ENCODE data around the gene SAMM50.

SAMM50 gene

DNA sequence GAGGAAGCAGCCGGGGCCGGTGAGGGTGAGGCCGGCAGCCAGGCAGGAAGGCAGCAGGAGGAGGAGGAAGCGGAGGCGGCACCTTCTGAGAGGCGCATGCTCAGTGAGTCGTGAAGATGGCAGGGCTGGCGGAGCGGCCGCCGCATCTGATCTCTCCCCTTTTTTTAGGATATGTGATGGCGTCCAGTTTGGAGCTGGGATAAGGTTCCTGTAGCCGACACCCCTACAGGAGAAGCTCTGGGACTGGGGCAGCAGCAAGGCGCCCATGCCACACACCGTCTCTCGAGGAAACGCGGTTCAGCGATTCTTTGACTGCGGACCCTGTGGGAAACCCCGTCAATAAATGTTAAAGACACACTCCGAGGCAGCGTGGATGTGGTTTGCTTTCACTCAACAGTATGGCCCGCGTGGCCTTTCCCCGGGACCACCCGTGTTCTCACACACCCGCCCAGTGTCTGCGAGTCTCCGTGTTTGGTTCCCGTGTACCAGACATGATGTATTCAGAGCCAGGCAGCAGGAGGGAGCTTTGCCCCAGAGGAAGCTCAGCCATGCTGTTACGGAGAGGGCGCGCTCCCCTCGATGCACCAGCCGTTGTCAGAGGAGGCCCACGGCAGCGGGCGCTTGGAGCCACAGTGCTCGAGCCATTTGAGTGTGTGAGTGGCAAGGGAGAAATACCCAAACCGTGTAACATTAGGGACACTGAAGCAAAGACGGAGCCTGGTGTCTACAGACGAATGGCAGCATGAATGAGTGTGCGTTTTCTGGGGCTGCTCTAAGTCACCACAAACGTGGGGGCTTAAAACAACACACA, 41.1 kb downstream of the SAMM50 start:
- Histone ChIP-seq H3K9me3 (ENCODE audit: insufficient read depth, low read depth, low read length) (no peaks in the 10 kb centered on the region), H3K27me3 (ENCODE audit: insufficient read depth, low read length) (no peaks in the 10 kb centered on the region), H3K27ac (ENCODE audit: low read length) (peak overlapping the region; percentile 33), H3K4me1 (ENCODE audit: insufficient read depth, low read length) (peaks cover 4% of the 10 kb centered on the region; the same call in 1 of the 2 replicates), H3K9ac (ENCODE audit: low read depth, low read length) (no peak overlapping the region), H3K36me3 (ENCODE audit: insufficient read depth, low read depth, low read length) (peaks cover 76% of the 10 kb centered on the region), H3K4me3 (ENCODE audit: low read length) (no peak overlapping the region)

DNA sequence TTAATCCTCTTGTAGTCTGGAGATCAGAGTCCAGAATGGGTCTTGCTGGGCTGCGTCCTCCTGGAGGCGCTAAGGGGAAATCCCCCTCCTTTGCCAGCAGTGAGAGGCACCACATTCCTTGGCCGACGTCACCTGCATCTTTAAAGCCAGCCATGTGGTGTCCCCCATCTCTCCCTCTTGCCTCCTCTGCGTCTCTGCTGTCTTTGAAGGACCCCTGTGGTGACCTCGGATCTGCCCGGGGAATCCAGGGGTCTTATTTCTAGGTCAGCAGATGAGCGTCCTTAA, 41.7 kb downstream of the SAMM50 start:
- Histone ChIP-seq H3K9ac (ENCODE audit: low read depth, low read length) (no peak overlapping the region), H3K9me3 (ENCODE audit: insufficient read depth, low read depth, low read length) (no peaks in the 10 kb centered on the region), H3K27ac (ENCODE audit: low read length) (no peak overlapping the region), H3K27me3 (ENCODE audit: insufficient read depth, low read length) (no peaks in the 10 kb centered on the region), H3K36me3 (ENCODE audit: insufficient read depth, low read depth, low read length) (peaks cover 70% of the 10 kb centered on the region), H3K4me1 (ENCODE audit: insufficient read depth, low read length) (peaks cover 4% of the 10 kb centered on the region; the same call in 1 of the 2 replicates), H3K4me3 (ENCODE audit: low read length) (no peak overlapping the region)

- peaks cover 57% of the 10 kb centered on the region for H3K36me3 ChIP-seq (ENCODE audit: insufficient read depth, low read depth, low read length)
- H3K4me1 ChIP-seq (ENCODE audit: insufficient read depth, low read length) = peaks cover 4% of the 10 kb centered on the region; the same call in 1 of the 2 replicates
- no peak overlapping the region for H3K27ac ChIP-seq (ENCODE audit: low read length)
- no peaks in the 10 kb centered on the region for H3K9me3 ChIP-seq (ENCODE audit: insufficient read depth, low read depth, low read length)
- no peak overlapping the region for H3K4me3 ChIP-seq (ENCODE audit: low read length)
- H3K9ac ChIP-seq (ENCODE audit: low read depth, low read length) = no peak overlapping the region
- no peaks in the 10 kb centered on the region for H3K27me3 ChIP-seq (ENCODE audit: insufficient read depth, low read length)
These were observed 43.5 kb downstream of the SAMM50 start for GRCh38 chr22:43998679-43999264.

GRCh38 chr22:43999378-43999777, 44.1 kb downstream of the SAMM50 start:
- Histone ChIP-seq H3K9me3 (ENCODE audit: insufficient read depth, low read depth, low read length) (no peaks in the 10 kb centered on the region), H3K27ac (ENCODE audit: low read length) (no peak overlapping the region), H3K27me3 (ENCODE audit: insufficient read depth, low read length) (no peaks in the 10 kb centered on the region), H3K9ac (ENCODE audit: low read depth, low read length) (no peak overlapping the region), H3K36me3 (ENCODE audit: insufficient read depth, low read depth, low read length) (peaks cover 51% of the 10 kb centered on the region), H3K4me1 (ENCODE audit: insufficient read depth, low read length) (peaks cover 4% of the 10 kb centered on the region; the same call in 1 of the 2 replicates), H3K4me3 (ENCODE audit: low read length) (no peak overlapping the region)

DNA sequence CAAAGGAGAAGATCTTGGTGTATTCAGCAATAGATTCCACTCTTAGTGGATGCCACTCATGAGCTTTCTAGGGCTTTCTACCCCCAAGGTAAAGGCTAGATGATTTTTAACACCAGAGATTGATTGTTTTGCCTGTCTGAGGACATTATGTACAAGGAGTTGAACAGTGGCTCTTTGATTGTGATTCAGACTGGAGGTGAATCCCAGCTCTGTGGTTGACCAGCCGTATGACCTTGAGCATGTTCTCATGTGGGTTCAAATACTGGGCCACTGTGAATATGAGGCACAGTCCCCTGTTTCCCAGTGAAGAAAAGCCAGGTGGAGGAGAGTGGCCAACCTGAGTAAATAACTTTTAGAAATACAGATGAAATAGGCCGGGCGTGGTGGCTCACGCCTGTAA, 44.9 kb downstream of the SAMM50 start:
- H3K9me3 ChIP-seq (ENCODE audit: insufficient read depth, low read depth, low read length) = no peaks in the 10 kb centered on the region

DNA sequence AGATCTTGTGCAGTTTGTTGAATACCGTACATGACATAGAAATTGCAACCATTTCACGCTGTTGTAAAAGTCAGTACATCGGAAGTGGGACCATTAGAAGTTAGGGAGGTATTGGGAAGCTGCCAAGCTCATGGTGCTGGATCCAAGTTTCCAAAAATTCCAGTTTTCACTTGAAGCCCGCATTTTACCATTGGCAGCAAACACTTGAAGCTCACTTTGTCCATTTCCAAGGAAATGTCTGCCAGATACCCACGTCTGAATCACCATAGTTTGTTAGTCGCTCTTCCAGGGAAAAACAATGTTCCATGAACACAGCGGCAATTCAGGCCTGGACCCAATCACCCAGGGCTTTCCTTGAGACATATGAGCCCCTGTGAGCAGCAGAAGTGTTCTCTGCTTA, 46.3 kb downstream of the SAMM50 start:
- Histone ChIP-seq H3K4me3 (ENCODE audit: low read length) (no peak overlapping the region), H3K27me3 (ENCODE audit: insufficient read depth, low read length) (no peaks in the 10 kb centered on the region), H3K4me1 (ENCODE audit: insufficient read depth, low read length) (peaks cover 2% of the 10 kb centered on the region; the same call in 1 of the 2 replicates)

More for the DNA sequence above, 44.9 kb downstream of the SAMM50 start:
- H3K9ac ChIP-seq (ENCODE audit: low read depth, low read length) = no peak overlapping the region
- H3K4me1 ChIP-seq (ENCODE audit: insufficient read depth, low read length) = peaks cover 4% of the 10 kb centered on the region; the same call in 1 of the 2 replicates
- no peak overlapping the region for H3K27ac ChIP-seq (ENCODE audit: low read length)
- H3K27me3 ChIP-seq (ENCODE audit: insufficient read depth, low read length) = no peaks in the 10 kb centered on the region
- H3K4me3 ChIP-seq (ENCODE audit: low read length) = no peak overlapping the region
- peaks cover 43% of the 10 kb centered on the region for H3K36me3 ChIP-seq (ENCODE audit: insufficient read depth, low read depth, low read length)

GRCh38 chr22:44002324-44002723, 47.1 kb downstream of the SAMM50 start:
- no peaks in the 10 kb centered on the region for H3K4me1 ChIP-seq (ENCODE audit: insufficient read depth, low read length)
- H3K36me3 ChIP-seq (ENCODE audit: insufficient read depth, low read depth, low read length) = peaks cover 25% of the 10 kb centered on the region
- H3K9ac ChIP-seq (ENCODE audit: low read depth, low read length) = no peak overlapping the region
- no peak overlapping the region for H3K27ac ChIP-seq (ENCODE audit: low read length)
- H3K27me3 ChIP-seq (ENCODE audit: insufficient read depth, low read length) = no peaks in the 10 kb centered on the region
- H3K4me3 ChIP-seq (ENCODE audit: low read length) = no peak overlapping the region
- peaks cover 5% of the 10 kb centered on the region; the same call in 1 of the 2 replicates for H3K9me3 ChIP-seq (ENCODE audit: insufficient read depth, low read depth, low read length)

More for the DNA sequence above, 46.3 kb downstream of the SAMM50 start:
- Histone ChIP-seq H3K36me3 (ENCODE audit: insufficient read depth, low read depth, low read length) (peaks cover 33% of the 10 kb centered on the region), H3K9ac (ENCODE audit: low read depth, low read length) (no peak overlapping the region), H3K9me3 (ENCODE audit: insufficient read depth, low read depth, low read length) (peaks cover 5% of the 10 kb centered on the region; the same call in 1 of the 2 replicates), H3K27ac (ENCODE audit: low read length) (no peak overlapping the region)

- Histone ChIP-seq H3K36me3 (ENCODE audit: insufficient read depth, low read depth, low read length) (peaks cover 20% of the 10 kb centered on the region), H3K9me3 (ENCODE audit: insufficient read depth, low read depth, low read length) (peaks cover 5% of the 10 kb centered on the region; the same call in 1 of the 2 replicates), H3K4me1 (ENCODE audit: insufficient read depth, low read length) (no peaks in the 10 kb centered on the region), H3K9ac (ENCODE audit: low read depth, low read length) (no peak overlapping the region), H3K27ac (ENCODE audit: low read length) (no peak overlapping the region), H3K27me3 (ENCODE audit: insufficient read depth, low read length) (no peaks in the 10 kb centered on the region), H3K4me3 (ENCODE audit: low read length) (no peak overlapping the region)
These were observed 47.8 kb downstream of the SAMM50 start for GRCh38 chr22:44002997-44003396.

DNA sequence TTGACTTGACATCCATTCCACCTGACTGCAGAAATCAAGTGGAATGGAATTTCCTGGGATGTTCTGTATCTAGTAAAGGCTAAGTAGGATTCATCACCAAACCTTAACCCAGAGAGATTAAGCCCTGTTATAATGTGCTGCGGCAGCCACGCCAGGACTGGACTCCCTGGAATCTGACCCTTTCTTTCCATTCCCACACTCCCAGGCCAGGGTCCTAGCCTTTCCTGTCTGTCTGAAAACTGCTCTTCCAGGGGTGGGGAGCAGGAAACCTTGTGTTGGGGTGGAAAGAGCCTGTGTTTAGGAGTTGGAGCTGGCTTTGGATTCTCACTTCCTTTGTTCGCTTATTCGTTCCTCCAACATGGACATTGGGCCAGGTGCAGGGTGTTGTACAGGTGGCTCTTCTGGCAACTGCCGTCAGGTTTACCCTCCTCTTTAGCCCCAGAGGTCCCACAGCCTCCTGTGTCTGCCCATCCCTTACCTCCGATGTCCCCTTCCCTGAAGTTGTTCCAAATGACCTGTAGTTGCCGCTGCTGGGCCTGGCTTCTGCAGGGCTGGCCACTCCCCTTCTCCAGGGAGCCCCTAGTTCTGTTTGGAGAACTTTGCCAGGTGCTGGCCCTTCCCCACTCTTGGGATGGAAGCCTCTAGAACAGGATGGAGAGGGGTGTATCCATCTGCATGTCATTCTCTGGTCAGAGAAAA, 48.3 kb downstream of the SAMM50 start:
- Histone ChIP-seq H3K36me3 (ENCODE audit: insufficient read depth, low read depth, low read length) (peaks cover 15% of the 10 kb centered on the region), H3K27me3 (ENCODE audit: insufficient read depth, low read length) (no peaks in the 10 kb centered on the region), H3K9ac (ENCODE audit: low read depth, low read length) (no peak overlapping the region), H3K9me3 (ENCODE audit: insufficient read depth, low read depth, low read length) (peaks cover 5% of the 10 kb centered on the region; the same call in 1 of the 2 replicates), H3K4me3 (ENCODE audit: low read length) (no peak overlapping the region), H3K4me1 (ENCODE audit: insufficient read depth, low read length) (no peaks in the 10 kb centered on the region), H3K27ac (ENCODE audit: low read length) (no peak overlapping the region)

- peaks cover 5% of the 10 kb centered on the region; the same call in 1 of the 2 replicates for H3K9me3 ChIP-seq (ENCODE audit: insufficient read depth, low read depth, low read length)
- no peaks in the 10 kb centered on the region for H3K27me3 ChIP-seq (ENCODE audit: insufficient read depth, low read length)
- H3K4me1 ChIP-seq (ENCODE audit: insufficient read depth, low read length) = no peaks in the 10 kb centered on the region
These were observed 48.8 kb downstream of the SAMM50 start for GRCh38 chr22:44004104-44004460.

DNA sequence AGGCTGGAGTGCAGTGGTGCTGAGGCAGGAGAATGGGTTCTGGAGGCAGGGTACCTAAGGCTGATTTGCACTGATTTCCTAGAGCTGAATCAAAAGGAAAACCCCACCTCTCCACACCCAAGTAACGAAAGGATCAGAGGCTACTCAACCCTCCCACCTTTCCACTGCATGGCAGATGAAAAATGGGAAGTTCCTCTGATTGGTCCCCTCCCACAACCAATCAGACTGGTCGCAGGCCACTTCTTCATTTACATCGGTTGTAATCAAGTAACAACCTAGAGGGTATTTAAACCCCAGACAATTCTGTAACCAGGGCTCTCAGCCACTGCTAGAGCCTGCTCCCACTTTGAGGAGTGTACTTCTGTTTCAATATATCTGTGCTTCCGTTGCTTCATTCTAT, 50.3 kb downstream of the SAMM50 start:
- no peak overlapping the region for H3K27ac ChIP-seq (ENCODE audit: low read length)
- no peaks in the 10 kb centered on the region for H3K27me3 ChIP-seq (ENCODE audit: insufficient read depth, low read length)
- H3K36me3 ChIP-seq (ENCODE audit: insufficient read depth, low read depth, low read length) = no peaks in the 10 kb centered on the region
- H3K4me1 ChIP-seq (ENCODE audit: insufficient read depth, low read length) = no peaks in the 10 kb centered on the region
- H3K9ac ChIP-seq (ENCODE audit: low read depth, low read length) = no peak overlapping the region
- peaks cover 5% of the 10 kb centered on the region; the same call in 1 of the 2 replicates for H3K9me3 ChIP-seq (ENCODE audit: insufficient read depth, low read depth, low read length)
- no peak overlapping the region for H3K4me3 ChIP-seq (ENCODE audit: low read length)

More at GRCh38 chr22:44004104-44004460, 48.8 kb downstream of the SAMM50 start:
- Histone ChIP-seq H3K36me3 (ENCODE audit: insufficient read depth, low read depth, low read length) (peaks cover 10% of the 10 kb centered on the region), H3K9ac (ENCODE audit: low read depth, low read length) (no peak overlapping the region), H3K4me3 (ENCODE audit: low read length) (no peak overlapping the region), H3K27ac (ENCODE audit: low read length) (no peak overlapping the region)

Data from iPS-20b (cell line).